ENCODE data around the gene SDC4.

- TF ChIP-seq CTCF (IDR thresholded peaks at IDR 0.05; ENCODE audit: low read depth, low read length) (no peak), POLR2A (IDR thresholded peaks at IDR 0.05; ENCODE audit: extremely low read depth, insufficient read length) (no peak)
Measured at GRCh38 chr20:45305262-45305661, 43.0 kb downstream of the SDC4 start.
